Loucy (cell line): ENCODE measurements around the gene SDC1.

Experiments used
- H2AFZ ChIP-seq: fragments of 200-600 bp; sonication (generic); 2 replicates; pipeline ENCODE4 v1.6.0; 2016; ENCODE audit warnings: antibody characterized with exemption, mild to moderate bottlenecking, low read length, moderate library complexity
- H3F3A ChIP-seq: fragments of 200-600 bp; 2 replicates; pipeline ENCODE4 v1.6.0; 2016; ENCODE audit warnings: antibody characterized with exemption, low read depth, mild to moderate bottlenecking
- H3K27me3 ChIP-seq: fragments of 200-600 bp; sonication (generic); 2 replicates; pipeline ENCODE4 v1.6.1; 2014; ENCODE audit warnings: low read length, mild to moderate bottlenecking; ENCODE audit not compliant: insufficient read depth, poor library complexity, severe bottlenecking
- H3K36me3 ChIP-seq: fragments of 200-600 bp; sonication (generic); 2 replicates; pipeline ENCODE4 v1.6.1; 2016; ENCODE audit warnings: low read length; ENCODE audit not compliant: insufficient read depth
- H3K4me1 ChIP-seq: fragments of 200-600 bp; sonication (generic); 2 replicates; pipeline ENCODE4 v1.5.1; 2014; ENCODE audit warnings: low read length, mild to moderate bottlenecking; ENCODE audit not compliant: insufficient read depth, poor library complexity, severe bottlenecking
- H3K4me2 ChIP-seq: fragments of 200-600 bp; sonication (generic); 2 replicates; pipeline ENCODE4 v1.6.0; 2014; ENCODE audit warnings: antibody characterized with exemption, low read length, low read depth, mild to moderate bottlenecking; ENCODE audit not compliant: poor library complexity, severe bottlenecking
- H3K4me3 ChIP-seq: fragments of 200-600 bp; sonication (generic); 2 replicates; pipeline ENCODE4 v1.5.1; 2014; ENCODE audit warnings: low read length, mild to moderate bottlenecking, mixed read lengths; ENCODE audit not compliant: poor library complexity, severe bottlenecking
- H3K79me2 ChIP-seq: fragments of 200-600 bp; sonication (generic); 2 replicates; pipeline ENCODE4 v1.6.1; 2014; ENCODE audit warnings: low read length; ENCODE audit not compliant: insufficient read depth
- H3K9ac ChIP-seq: fragments of 200-600 bp; sonication (generic); 2 replicates; pipeline ENCODE4 v1.6.0; 2014; ENCODE audit warnings: mild to moderate bottlenecking, low read depth, low read length, moderate library complexity; ENCODE audit not compliant: poor library complexity, severe bottlenecking
- H3K9me2 ChIP-seq: fragments of 200-600 bp; sonication (generic); replicated peaks from 2 replicates; pipeline ENCODE4 v1.6.1; 2016; ENCODE audit warnings: low read depth, low read length, mixed read lengths
- H3K9me3 ChIP-seq: fragments of 200-600 bp; sonication (generic); 2 replicates; pipeline ENCODE4 v1.6.1; 2014; ENCODE audit warnings: mild to moderate bottlenecking, antibody characterized with exemption, low read length, low read depth; ENCODE audit not compliant: insufficient read depth
- H4K20me1 ChIP-seq: fragments of 200-600 bp; sonication (generic); 2 replicates; pipeline ENCODE4 v1.6.0; 2014; ENCODE audit warnings: antibody characterized with exemption, low read length, mild to moderate bottlenecking; ENCODE audit not compliant: insufficient read depth, poor library complexity, severe bottlenecking
- EZH2phosphoT487 ChIP-seq: fragments of 200-600 bp; IDR thresholded peaks from 2 replicates; pipeline ENCODE4 v1.6.1; 2018; ENCODE audit warnings: antibody characterized with exemption, mild to moderate bottlenecking, moderate library complexity, borderline replicate concordance
- TF ChIP-seq, protein P1 (sequence below): fragments of 200-600 bp; sonication (generic); conservative IDR thresholded peaks from 2 replicates; pipeline ENCODE4 v1.5.1; 2014; ENCODE audit warnings: mild to moderate bottlenecking, antibody characterized with exemption, low read length

SDC1 gene

DNA sequence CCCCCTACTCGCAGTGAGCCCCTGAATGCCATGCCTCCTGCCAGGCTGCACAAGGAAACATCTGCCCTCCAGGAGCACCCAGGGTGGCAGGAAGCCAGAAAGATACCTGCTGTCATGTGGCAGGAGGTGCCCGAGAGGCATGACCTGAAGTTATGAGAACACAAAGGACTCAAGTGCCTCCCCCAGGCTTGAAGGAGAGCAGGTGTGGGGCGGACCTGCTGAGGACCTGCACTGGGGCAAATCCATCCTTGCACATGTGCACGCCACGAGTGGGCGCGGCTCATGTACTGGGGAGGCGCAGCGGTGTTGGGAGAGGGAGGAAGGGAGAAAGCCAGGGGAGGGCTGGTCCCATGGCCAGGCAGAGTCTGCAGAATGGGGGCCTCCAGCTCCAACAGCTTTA, 26.9 kb downstream of the SDC1 start:
- Histone ChIP-seq H3K4me2 (no peak overlapping the region), H3K9me3 (no peaks in the 10 kb centered on the region), H3F3A (no peaks in the 10 kb centered on the region), H3K4me1 (no peaks in the 10 kb centered on the region), H3K9me2 (no peaks in the 10 kb centered on the region), H3K27me3 (no peaks in the 10 kb centered on the region), H3K36me3 (no peaks in the 10 kb centered on the region), H3K79me2 (no peaks in the 10 kb centered on the region), H3K9ac (no peak overlapping the region), H4K20me1 (no peaks in the 10 kb centered on the region), H3K4me3 (no peak overlapping the region), H2AFZ (no peak overlapping the region)
- no peak for TF ChIP-seq EZH2phosphoT487
- TF ChIP-seq, protein P1, sequence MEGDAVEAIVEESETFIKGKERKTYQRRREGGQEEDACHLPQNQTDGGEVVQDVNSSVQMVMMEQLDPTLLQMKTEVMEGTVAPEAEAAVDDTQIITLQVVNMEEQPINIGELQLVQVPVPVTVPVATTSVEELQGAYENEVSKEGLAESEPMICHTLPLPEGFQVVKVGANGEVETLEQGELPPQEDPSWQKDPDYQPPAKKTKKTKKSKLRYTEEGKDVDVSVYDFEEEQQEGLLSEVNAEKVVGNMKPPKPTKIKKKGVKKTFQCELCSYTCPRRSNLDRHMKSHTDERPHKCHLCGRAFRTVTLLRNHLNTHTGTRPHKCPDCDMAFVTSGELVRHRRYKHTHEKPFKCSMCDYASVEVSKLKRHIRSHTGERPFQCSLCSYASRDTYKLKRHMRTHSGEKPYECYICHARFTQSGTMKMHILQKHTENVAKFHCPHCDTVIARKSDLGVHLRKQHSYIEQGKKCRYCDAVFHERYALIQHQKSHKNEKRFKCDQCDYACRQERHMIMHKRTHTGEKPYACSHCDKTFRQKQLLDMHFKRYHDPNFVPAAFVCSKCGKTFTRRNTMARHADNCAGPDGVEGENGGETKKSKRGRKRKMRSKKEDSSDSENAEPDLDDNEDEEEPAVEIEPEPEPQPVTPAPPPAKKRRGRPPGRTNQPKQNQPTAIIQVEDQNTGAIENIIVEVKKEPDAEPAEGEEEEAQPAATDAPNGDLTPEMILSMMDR = no peak

DNA sequence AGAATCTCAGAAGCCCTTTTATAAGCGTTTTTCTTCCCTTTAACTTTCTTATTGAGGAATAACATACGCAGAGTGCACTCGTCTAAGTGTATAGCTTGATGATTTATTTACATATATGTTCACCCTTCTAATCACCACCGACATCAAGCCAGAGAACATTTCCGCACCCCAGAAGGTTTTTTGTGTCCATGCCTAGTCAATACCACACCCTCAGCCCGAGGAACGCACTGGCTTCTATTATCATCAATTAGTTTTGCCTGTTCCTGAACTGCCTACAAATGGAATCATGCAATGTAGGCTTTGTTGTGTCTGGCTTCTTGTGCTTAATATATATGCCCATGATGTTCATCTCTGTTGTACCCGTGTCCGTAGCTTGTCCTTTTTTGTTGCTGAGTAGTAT, 27.7 kb downstream of the SDC1 start:
- H3K4me2 ChIP-seq = no peak overlapping the region
- H4K20me1 ChIP-seq = no peaks in the 10 kb centered on the region
- H3K9me2 ChIP-seq = no peaks in the 10 kb centered on the region
- H3K9me3 ChIP-seq = no peaks in the 10 kb centered on the region
- no peak for TF ChIP-seq EZH2phosphoT487
- TF ChIP-seq, protein P1 = no peak
- H3F3A ChIP-seq = no peaks in the 10 kb centered on the region
- no peak overlapping the region for H3K9ac ChIP-seq
- H3K4me3 ChIP-seq = no peak overlapping the region
- no peaks in the 10 kb centered on the region for H3K4me1 ChIP-seq
- H3K36me3 ChIP-seq = no peaks in the 10 kb centered on the region
- no peaks in the 10 kb centered on the region for H3K27me3 ChIP-seq
- H3K79me2 ChIP-seq = no peaks in the 10 kb centered on the region
- no peak overlapping the region for H2AFZ ChIP-seq

DNA sequence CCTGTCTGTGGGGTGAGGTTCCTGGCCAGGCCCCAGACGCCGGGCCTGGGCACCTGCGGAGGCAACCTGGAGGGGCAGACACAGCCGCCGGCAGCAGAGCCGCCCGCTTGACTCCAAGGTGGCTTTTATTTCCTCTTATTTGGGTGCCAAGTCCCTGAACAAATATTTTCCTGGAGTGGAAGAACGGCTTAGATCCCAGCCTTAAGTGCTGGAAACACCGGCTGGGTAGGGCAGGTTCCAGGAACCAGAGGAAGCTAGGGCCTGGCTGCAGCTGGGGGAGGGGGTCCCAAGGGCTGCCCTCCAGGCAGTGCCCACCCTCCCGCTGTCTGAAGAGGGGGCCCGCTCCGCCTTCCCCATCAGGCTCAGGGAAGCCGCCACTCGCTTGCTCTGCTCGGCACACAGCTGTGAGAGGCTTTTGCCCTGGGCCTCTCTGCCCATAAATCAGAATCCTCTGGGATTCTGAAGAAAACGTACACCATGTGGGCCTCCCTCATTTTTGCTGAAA, 28.2 kb downstream of the SDC1 start:
- Histone ChIP-seq H3K4me1 (no peaks in the 10 kb centered on the region), H3K36me3 (no peaks in the 10 kb centered on the region), H3K4me2 (no peak overlapping the region), H3K27me3 (no peaks in the 10 kb centered on the region), H3K4me3 (no peak overlapping the region), H3K9me2 (no peaks in the 10 kb centered on the region), H3K9me3 (no peaks in the 10 kb centered on the region), H2AFZ (no peak overlapping the region), H3K9ac (no peak overlapping the region), H3F3A (no peaks in the 10 kb centered on the region), H4K20me1 (no peaks in the 10 kb centered on the region), H3K79me2 (no peaks in the 10 kb centered on the region)
- TF ChIP-seq EZH2phosphoT487 = no peak
- TF ChIP-seq, protein P1 = no peak
